ENCODE data around the gene ACIN1. TPM values are rescaled to one million over a fixed set of nuclear protein-coding genes. Genes with fewer than 3 reads are reported as not detected.

ACIN1 gene
- total and polyA plus RNA-seq, 10 donors: 59.2 to 228 (median 186) TPM

DNA sequence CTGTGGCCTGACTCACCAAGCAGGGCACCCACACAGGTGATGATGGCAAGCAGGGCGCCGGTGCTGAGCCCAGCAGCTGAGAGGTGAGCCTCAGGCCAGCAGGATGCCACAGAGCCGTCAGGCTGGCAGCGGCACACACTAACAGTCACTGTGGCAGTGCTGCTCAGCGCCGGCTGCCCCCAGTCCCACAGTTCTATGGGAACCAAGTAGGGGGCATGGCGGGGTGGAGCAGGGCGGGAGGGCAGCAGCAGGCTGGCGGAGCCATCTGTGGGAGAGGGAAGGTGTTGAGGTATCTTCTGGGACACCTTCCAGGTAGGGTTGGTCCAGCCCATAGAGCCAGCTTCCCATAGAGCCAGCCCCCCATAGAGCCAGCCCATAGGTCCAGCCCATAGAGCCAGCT is 45.9 kb downstream of the ACIN1 start:
- no peak for DNase-seq

GRCh38 chr14:23047751-23048693 is 46.9 kb downstream of the ACIN1 start:
- Histone ChIP-seq H3K36me3 (no peaks in the 10 kb centered on the region), H3K27ac (peak overlapping the region in 7 of 8 donors; percentile 28 to 66 (median 61)), H3K4me3 (no peak overlapping the region), H3K9me3 (no peaks in the 10 kb centered on the region), H3K4me1 (peaks cover 0 to 29% (median 7%) of the 10 kb centered on the region in 6 donors), H3K27me3 (replicated peaks in 1 of 7) (peaks cover 0 to 5% (median 0%) of the 10 kb centered on the region in 7 donors)
- TF ChIP-seq CTCF (IDR thresholded peaks at IDR 0.05 in 8 of 11, conservative IDR thresholded peaks at IDR 0.05 in 3 of 11) (no peak), POLR2AphosphoS5 (IDR thresholded peaks at IDR 0.05) (peak in 1 of 3 donors; percentile 11)
- no peak for DNase-seq
- WGBS, 5 donors: 76 to 86% (median 78%) methylated on average over 35 to 85 of the region's 85 CpGs
- intact Hi-C loops (cut with DNase I; ENCODE audit: low total_unique reads): no loop called here

More for the DNA sequence above, 45.9 kb downstream of the ACIN1 start:
- peaks cover 0 to 29% (median 7%) of the 10 kb centered on the region in 6 donors for H3K4me1 ChIP-seq
- no peak overlapping the region for H3K4me3 ChIP-seq
- intact Hi-C loops (cut with DNase I; ENCODE audit: low total_unique reads): no loop called here
- no peak for TF ChIP-seq POLR2A (IDR thresholded peaks at IDR 0.05)
- TF ChIP-seq POLR2AphosphoS5 (IDR thresholded peaks at IDR 0.05): no peak
- no peak for TF ChIP-seq CTCF (IDR thresholded peaks at IDR 0.05 in 8 of 11, conservative IDR thresholded peaks at IDR 0.05 in 3 of 11)
- H3K9me3 ChIP-seq: no peaks in the 10 kb centered on the region
- no peak overlapping the region for H3K27ac ChIP-seq
- H3K36me3 ChIP-seq: no peaks in the 10 kb centered on the region
- H3K27me3 ChIP-seq (replicated peaks in 1 of 7): peaks cover 0 to 5% (median 0%) of the 10 kb centered on the region in 7 donors
- 95 to 99% (median 96%) methylated on average over 6 to 9 of the region's 9 CpGs for WGBS, 5 donors

DNA sequence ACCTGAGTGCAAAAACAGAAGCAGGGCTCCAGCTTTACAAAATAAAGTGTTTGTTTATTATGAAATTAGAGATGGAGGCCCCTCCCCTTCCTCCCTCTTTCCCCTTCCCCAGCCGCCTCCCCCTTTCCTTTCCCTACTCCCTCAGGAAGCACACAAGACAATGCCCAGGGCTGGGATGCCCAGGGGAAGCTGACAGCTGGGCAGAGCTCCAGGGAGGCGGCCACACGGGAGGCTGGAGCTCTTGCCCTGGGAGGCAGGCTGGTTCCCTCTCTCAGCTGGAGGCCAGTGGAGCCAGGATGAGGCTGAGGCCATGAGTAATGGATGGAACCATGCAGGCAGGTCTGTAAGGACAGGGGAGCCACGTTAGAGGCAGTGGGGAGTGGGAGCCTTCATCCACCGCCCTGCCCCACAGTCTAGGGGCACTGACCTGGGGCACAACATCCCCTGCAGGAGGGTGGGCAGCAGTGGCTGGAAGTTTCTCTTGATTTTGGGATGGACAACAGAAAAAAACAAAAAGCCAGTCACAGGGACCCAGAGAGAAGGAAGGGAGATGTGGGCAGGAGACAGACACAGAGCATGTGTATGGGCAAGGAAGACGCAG is 47.8 kb downstream of the ACIN1 start:
- Histone ChIP-seq H3K4me3 (no peak overlapping the region), H3K9me3 (no peaks in the 10 kb centered on the region), H3K4me1 (peaks cover 0 to 29% (median 7%) of the 10 kb centered on the region in 6 donors), H3K36me3 (no peaks in the 10 kb centered on the region), H3K27me3 (replicated peaks in 1 of 7) (peaks cover 0 to 5% (median 0%) of the 10 kb centered on the region in 7 donors), H3K27ac (peak overlapping the region in 7 of 8 donors; percentile 28 to 66 (median 61))
- DNase-seq: no peak
- intact Hi-C loops (cut with DNase I; ENCODE audit: low total_unique reads): no loop called here
- TF ChIP-seq CTCF (IDR thresholded peaks at IDR 0.05 in 8 of 11, conservative IDR thresholded peaks at IDR 0.05 in 3 of 11): no peak
- peak; percentile 47 to 83 (median 60) for TF ChIP-seq POLR2AphosphoS5 (IDR thresholded peaks at IDR 0.05)
- WGBS, 5 donors: 64 to 76% (median 68%) methylated on average over 6 of the region's 6 CpGs

All from spleen (tissue), 11 donors.